A673 (cell line): ENCODE data around the gene UVRAG.

Experiments
- CTCF ChIP-seq: fragments of 300-800, 200-600 bp; sonication (generic); conservative IDR thresholded peaks from 2 replicates; pipeline ENCODE4 v1.5.1; 2017; ENCODE audit warnings: low read depth, mild to moderate bottlenecking, antibody characterized with exemption, low read length, moderate library complexity, mixed read lengths
- EZH2 ChIP-seq: fragments of 200-600 bp; sonication (generic); IDR thresholded peaks from 2 replicates; pipeline ENCODE4 v1.6.1; 2017; ENCODE audit warnings: borderline replicate concordance, low read depth, mild to moderate bottlenecking, mixed read lengths, antibody characterized with exemption, low read length; ENCODE audit not compliant: poor library complexity, severe bottlenecking

GRCh38 chr11:76047231-76047630 is 232.2 kb downstream of the UVRAG start:
- TF ChIP-seq CTCF, result no peak
- TF ChIP-seq EZH2, result no peak
